Endothelial cell of umbilical vein (primary cell): Measurements from ENCODE around the gene SOX11. TPM values are rescaled to one million over a fixed set of nuclear protein-coding genes. Genes with fewer than 3 reads are reported as not detected.

Experiments used
- BruUV-seq: library from RNA; stranded (reverse); fragments of 400-500 nt; replicated peaks from 2 replicates; lab custom pipeline; 2021; lab: Mats Ljungman, UMichigan
- CTCF ChIA-PET: fragments of 300-600, 350-600 bp; sonication (Branson Sonifier 250); formaldehyde crosslinking; loops from one replicate; lab custom pipeline; 2021; ENCODE audit warnings: antibody characterized with exemption, inconsistent platforms; lab: Charles Lee
- POLR2A ChIA-PET: fragments of 300-600, 350-600 bp; sonication (Branson Sonifier 250); formaldehyde crosslinking; loops from one replicate; lab custom pipeline; 2021; ENCODE audit warnings: antibody characterized with exemption, inconsistent platforms; lab: Charles Lee
- DNase-seq: peaks from one replicate; pipeline ENCODE4 v3.0.0-alpha.2; 2011; ENCODE audit warnings: low read depth, low spot score
- FAIRE-seq: peaks from 2 replicates; lab custom pipeline; 2011; peaks lifted over from hg19 to GRCh38; lab: Jason Lieb, UNC
- H2AFZ ChIP-seq: 2 replicates; pipeline ENCODE4 v1.6.0; 2012; ENCODE audit warnings: low read depth, low read length, control low read depth, inconsistent platforms
- H3K27ac ChIP-seq: 2 replicates; pipeline ENCODE4 v1.5.1; 2011; ENCODE audit warnings: low read depth, mild to moderate bottlenecking, control low read depth, low read length, moderate library complexity; ENCODE audit not compliant: insufficient read depth
- H3K27me3 ChIP-seq, 2 experiments: 2 replicates each; pipeline versions ENCODE4 v1.6.0 to v1.6.1; 2011; ENCODE audit warnings: low read length in 2 of 2, mixed read lengths in 1 of 2; ENCODE audit not compliant: control insufficient read depth in 2 of 2, insufficient read depth in 2 of 2
- H3K36me3 ChIP-seq, 2 experiments: 2 replicates in 1 of 2; 3 replicates in 1 of 2; pipeline ENCODE4 v1.5.1; 2011; ENCODE audit warnings: low read length in 2 of 2, mild to moderate bottlenecking in 1 of 2, moderate library complexity in 1 of 2; ENCODE audit not compliant: control insufficient read depth in 2 of 2, insufficient read depth in 2 of 2; ENCODE audit errors: extremely low read depth in 1 of 2
- H3K4me1 ChIP-seq: 3 replicates; pipeline ENCODE4 v1.5.1; 2011; ENCODE audit warnings: mild to moderate bottlenecking, low read length; ENCODE audit not compliant: control insufficient read depth, insufficient read depth; ENCODE audit errors: extremely low read depth
- H3K4me2 ChIP-seq: 2 replicates; pipeline ENCODE4 v1.6.1; 2011; ENCODE audit warnings: low read length, control low read depth, mixed read lengths; ENCODE audit not compliant: insufficient read depth
- H3K4me3 ChIP-seq, 3 experiments: fragments of 200-600 bp in 1 of 3; sonication (generic), shearing (Covaris generic) in 1 of 3; replicated peaks in 1 of 3; 2 replicates each; pipeline ENCODE4 v1.5.1; 2011 to 2016; ENCODE audit warnings: control low read depth in 3 of 3, low read length in 3 of 3, mild to moderate bottlenecking in 2 of 3, inconsistent platforms in 1 of 3, low read depth in 1 of 3, moderate library complexity in 1 of 3; ENCODE audit not compliant: insufficient read depth in 1 of 3
- H3K79me2 ChIP-seq: 2 replicates; pipeline ENCODE4 v1.6.0; 2012; ENCODE audit warnings: low read length, inconsistent platforms; ENCODE audit not compliant: control insufficient read depth, insufficient read depth
- H3K9ac ChIP-seq: replicated peaks from 2 replicates; pipeline ENCODE3; 2011; ENCODE audit warnings: low read length, control low read depth; ENCODE audit not compliant: insufficient read depth; ENCODE audit errors: extremely low read depth
- H3K9me1 ChIP-seq: replicated peaks from 3 replicates; pipeline ENCODE4 v1.6.0; 2011; ENCODE audit warnings: mild to moderate bottlenecking, low read length; ENCODE audit not compliant: control insufficient read depth, insufficient read depth; ENCODE audit errors: extremely low read depth
- H3K9me3 ChIP-seq: replicated peaks from 2 replicates; pipeline ENCODE4 v1.5.1; 2012; ENCODE audit warnings: low read length, inconsistent platforms; ENCODE audit not compliant: control insufficient read depth, insufficient read depth
- H4K20me1 ChIP-seq: replicated peaks from 2 replicates; pipeline ENCODE3; 2011; ENCODE audit warnings: mild to moderate bottlenecking, low read length; ENCODE audit not compliant: control insufficient read depth, insufficient read depth; ENCODE audit errors: extremely low read depth
- CTCF ChIP-seq, 2 donors: IDR thresholded peaks; 1 replicate in 1 of 2; 2 replicates in 1 of 2; pipeline ENCODE4 v1.5.1; 2011; ENCODE audit warnings: low read length in 2 of 2, mild to moderate bottlenecking in 2 of 2, moderate library complexity in 2 of 2, control low read depth in 1 of 2, inconsistent platforms in 1 of 2, low read depth in 1 of 2; ENCODE audit not compliant: insufficient read depth in 1 of 2; ENCODE audit errors: extremely low read depth in 1 of 2
- EZH2 ChIP-seq: IDR thresholded peaks from 2 replicates; pipeline ENCODE4 v1.6.1; 2012; ENCODE audit warnings: borderline replicate concordance, low read depth, mild to moderate bottlenecking, moderate library complexity, low read length, inconsistent platforms; ENCODE audit not compliant: severe bottlenecking
- FOS ChIP-seq: IDR thresholded peaks from 2 replicates; pipeline ENCODE4 v1.6.1; 2011; ENCODE audit warnings: mild to moderate bottlenecking, low read length, moderate library complexity, borderline replicate concordance; ENCODE audit not compliant: insufficient read depth
- GATA2 ChIP-seq: IDR thresholded peaks from 2 replicates; pipeline ENCODE4 v1.7.0; 2011; ENCODE audit warnings: low read depth, mild to moderate bottlenecking, moderate library complexity, mixed read lengths, low read length; ENCODE audit not compliant: insufficient read length, insufficient read depth
- JUN ChIP-seq: IDR thresholded peaks from 2 replicates; pipeline ENCODE4 v1.6.1; 2011; ENCODE audit warnings: borderline replicate concordance, low read depth; ENCODE audit not compliant: insufficient read length, insufficient read depth
- MAX ChIP-seq: IDR thresholded peaks from 2 replicates; pipeline ENCODE4 v1.6.1; 2011; ENCODE audit not compliant: insufficient read depth, insufficient read length
- MYC ChIP-seq: IDR thresholded peaks from one replicate; pipeline ENCODE4 v1.6.1; 2011; ENCODE audit warnings: mild to moderate bottlenecking, low read depth, low read length
- POLR2AphosphoS5 ChIP-seq: IDR thresholded peaks from 2 replicates; pipeline ENCODE4 v1.6.1; 2012; ENCODE audit warnings: low read depth, mild to moderate bottlenecking, control low read depth, low read length, moderate library complexity; ENCODE audit not compliant: insufficient read depth
- dilution Hi-C: fragments of 300-500 bp; cut with MboI; formaldehyde crosslinking; loops from one replicate; pipeline ENCODE4 v1.15.0; 2019; ENCODE audit warnings: low sequenced_read_pairs; ENCODE audit not compliant: extremely low pct_ligation_motif_present
- intact Hi-C: fragments of 100-400 bp; cut with micrococcal nuclease; formaldehyde crosslinking; loops from one replicate; pipeline ENCODE4 v1.10.0; 2022
- polyA plus RNA-seq, 4 experiments: library from polyadenylated mRNA; depleted of rRNA in 3 of 4; stranded (reverse) in 3 of 4; unstranded in 1 of 4; fragments of >200 nt; gene quantifications; 2 replicates each; pipeline versions ENCODE4 v1.2.1 to v1.2.3, GENCODE V29; 2011 to 2012; ENCODE audit warnings: missing spikeins in 1 of 4
- total RNA-seq: library from RNA; stranded (reverse); gene quantifications from 2 replicates; pipeline ENCODE4 v1.2.3, GENCODE V29; 2021

Gene SOX11
- total and polyA plus RNA-seq, 2 donors (not counting 3 experiments of a cell fraction or from before 2014, with no cell fraction given): not detected

DNA sequence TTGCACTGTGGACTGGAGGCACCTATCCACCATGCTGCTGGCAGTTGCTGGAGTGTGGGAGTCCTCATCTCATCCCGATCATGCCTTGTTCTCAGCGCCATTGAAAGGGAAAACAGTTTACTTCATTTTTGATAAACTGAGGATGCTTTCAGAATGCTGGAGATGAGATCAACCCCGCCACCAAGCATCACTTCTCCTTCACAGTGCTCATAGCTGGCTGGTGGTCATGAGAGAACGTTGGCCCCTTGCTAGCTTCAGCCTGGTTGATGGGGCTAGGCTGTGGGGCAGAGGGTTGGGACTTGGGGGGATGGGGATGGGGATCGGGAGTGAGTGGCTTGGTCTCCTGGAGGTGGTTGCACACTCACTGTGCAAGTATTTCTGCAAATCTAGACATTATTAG is 30.1 kb downstream of the SOX11 start:
- Histone ChIP-seq H3K27me3 (no peaks in the 10 kb centered on the region), H4K20me1 (no peaks in the 10 kb centered on the region), H3K4me2 (no peak overlapping the region), H3K36me3 (no peaks in the 10 kb centered on the region), H3K9me1 (no peaks in the 10 kb centered on the region), H2AFZ (no peak overlapping the region), H3K4me1 (no peaks in the 10 kb centered on the region), H3K27ac (no peak overlapping the region), H3K79me2 (no peaks in the 10 kb centered on the region), H3K9me3 (peaks cover 3% of the 10 kb centered on the region), H3K9ac (no peak overlapping the region), H3K4me3 (no peak overlapping the region)
- POLR2A ChIA-PET: no interaction called here
- intact Hi-C loops (no loop called here), dilution Hi-C loops (no loop called here)
- FAIRE-seq (no peak), DNase-seq (no peak)
- no peak for TF ChIP-seq JUN
- no peak for TF ChIP-seq FOS
- no peak for TF ChIP-seq MAX
- no peak for TF ChIP-seq GATA2
- TF ChIP-seq MYC: no peak
- no peak for TF ChIP-seq POLR2AphosphoS5
- TF ChIP-seq CTCF (IDR thresholded peaks at IDR 0.05; ENCODE audit: extremely low read depth in 1 of 2, insufficient read depth in 1 of 2, low read depth in 1 of 2, low read length in 2 of 2): no peak
- TF ChIP-seq EZH2: no peak
- CTCF ChIA-PET: no interaction called here
- BruUV-seq: no TSS peak
